ENCODE results near the gene FOXN4. TPM values are rescaled to one million over a fixed set of nuclear protein-coding genes. Genes with fewer than 3 reads are reported as not detected.

Gene FOXN4
- total and polyA plus RNA-seq, 2 of the 13 experiments (the other 11 are each of a cell fraction or from before 2014, with no cell fraction given), result 0.11 TPM; not detected in 1

DNA sequence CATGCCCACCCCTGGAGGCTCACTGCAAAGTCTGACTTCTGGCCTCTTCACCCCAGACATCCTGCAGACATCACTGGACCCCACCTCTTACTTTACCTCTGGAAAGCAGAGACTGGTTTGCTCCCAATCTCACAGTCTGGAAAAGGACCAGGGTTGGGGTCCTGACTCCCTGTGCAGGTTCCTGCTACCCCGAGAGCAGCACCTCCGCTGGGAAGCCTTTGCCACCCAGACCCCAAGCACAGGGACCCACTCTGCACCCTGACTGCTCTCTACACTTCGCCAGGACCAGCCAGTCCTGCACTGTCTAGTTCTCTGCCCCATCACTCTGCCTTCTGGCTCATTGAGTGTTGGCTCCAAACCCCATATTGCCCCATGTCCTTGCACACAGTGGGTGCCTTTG lies 16.0 kb downstream of the FOXN4 start:
- no peak for FAIRE-seq
- BruUV-seq (replicated peaks), result no TSS peak
- H3K79me2 ChIP-seq (ENCODE audit: insufficient read depth, low read length), result no peaks in the 10 kb centered on the region
- H4K20me1 ChIP-seq (ENCODE audit: insufficient read depth, low read length), result no peaks in the 10 kb centered on the region
- H3K36me3 ChIP-seq (replicated peaks in 1 of 2; ENCODE audit: control insufficient read depth in 1 of 2, insufficient read depth in 2 of 2, low read length in 2 of 2), result no peaks in the 10 kb centered on the region
- CTCF ChIA-PET (ENCODE audit: low intra/inter-chr PET ratio, low total read pairs), result no interaction called here
- peaks cover 7% of the 10 kb centered on the region for H3K4me1 ChIP-seq (ENCODE audit: insufficient read depth, low read length)
- H3K27ac ChIP-seq (ENCODE audit: extremely low read length, insufficient read depth, low read length), result no peak overlapping the region
- POLR2A ChIA-PET, result no interaction called here
- no peaks in the 10 kb centered on the region for H3K9me3 ChIP-seq (ENCODE audit: low read length)
- no peak overlapping the region for H3K4me2 ChIP-seq (ENCODE audit: low read depth, low read length)
- no peak overlapping the region for H3K4me3 ChIP-seq (replicated peaks in 1 of 3; ENCODE audit: insufficient read depth in 1 of 3, low read depth in 2 of 3, low read length in 3 of 3)
- intact Hi-C loops (cut with micrococcal nuclease; ENCODE audit: unreplicated experiment) (no loop called here), in situ Hi-C loops (cut with HindIII; ENCODE audit: extremely low pct_ligation_motif_present, low pct_unique_long_range_greater_than_20kb) (no loop called here)
- no peak for DNase-seq (ENCODE audit: low spot score)
- no peak overlapping the region for H3K9ac ChIP-seq (ENCODE audit: insufficient read depth, low read depth, low read length)
- H3K27me3 ChIP-seq (ENCODE audit: control insufficient read depth in 1 of 2, insufficient read depth in 2 of 2, low read length in 2 of 2), result peaks cover 0 to 4% of the 10 kb centered on the region in 2 experiments; a peak in 1 of 5 replicates
- WGBS (ENCODE audit: low lambda C conversion rate), result 50% methylated on average over 1 of the region's 3 CpGs
- H2AFZ ChIP-seq (ENCODE audit: low read length), result no peak overlapping the region
- no peak for ATAC-seq
- TF ChIP-seq EP300 (IDR thresholded peaks at IDR 0.05; ENCODE audit: low read depth in 2 of 2, low read length in 2 of 2), result no peak
- no peak for TF ChIP-seq EP300 (CRISPR knock-in tag; IDR thresholded peaks at IDR 0.05; ENCODE audit: borderline replicate concordance)
- no peak for TF ChIP-seq SETDB1 (CRISPR knock-in tag; IDR thresholded peaks at IDR 0.05; ENCODE audit: borderline replicate concordance)
- no peak for TF ChIP-seq MZF1 (CRISPR knock-in tag; IDR thresholded peaks at IDR 0.05; ENCODE audit: borderline replicate concordance)
- TF ChIP-seq ZNF879 (CRISPR knock-in tag; IDR thresholded peaks at IDR 0.05), result no peak
- no peak for TF ChIP-seq ZNF746 (CRISPR knock-in tag; IDR thresholded peaks at IDR 0.05)
- no peak for TF ChIP-seq KMT2B (CRISPR knock-in tag; IDR thresholded peaks at IDR 0.05)
- TF ChIP-seq, protein P1, sequence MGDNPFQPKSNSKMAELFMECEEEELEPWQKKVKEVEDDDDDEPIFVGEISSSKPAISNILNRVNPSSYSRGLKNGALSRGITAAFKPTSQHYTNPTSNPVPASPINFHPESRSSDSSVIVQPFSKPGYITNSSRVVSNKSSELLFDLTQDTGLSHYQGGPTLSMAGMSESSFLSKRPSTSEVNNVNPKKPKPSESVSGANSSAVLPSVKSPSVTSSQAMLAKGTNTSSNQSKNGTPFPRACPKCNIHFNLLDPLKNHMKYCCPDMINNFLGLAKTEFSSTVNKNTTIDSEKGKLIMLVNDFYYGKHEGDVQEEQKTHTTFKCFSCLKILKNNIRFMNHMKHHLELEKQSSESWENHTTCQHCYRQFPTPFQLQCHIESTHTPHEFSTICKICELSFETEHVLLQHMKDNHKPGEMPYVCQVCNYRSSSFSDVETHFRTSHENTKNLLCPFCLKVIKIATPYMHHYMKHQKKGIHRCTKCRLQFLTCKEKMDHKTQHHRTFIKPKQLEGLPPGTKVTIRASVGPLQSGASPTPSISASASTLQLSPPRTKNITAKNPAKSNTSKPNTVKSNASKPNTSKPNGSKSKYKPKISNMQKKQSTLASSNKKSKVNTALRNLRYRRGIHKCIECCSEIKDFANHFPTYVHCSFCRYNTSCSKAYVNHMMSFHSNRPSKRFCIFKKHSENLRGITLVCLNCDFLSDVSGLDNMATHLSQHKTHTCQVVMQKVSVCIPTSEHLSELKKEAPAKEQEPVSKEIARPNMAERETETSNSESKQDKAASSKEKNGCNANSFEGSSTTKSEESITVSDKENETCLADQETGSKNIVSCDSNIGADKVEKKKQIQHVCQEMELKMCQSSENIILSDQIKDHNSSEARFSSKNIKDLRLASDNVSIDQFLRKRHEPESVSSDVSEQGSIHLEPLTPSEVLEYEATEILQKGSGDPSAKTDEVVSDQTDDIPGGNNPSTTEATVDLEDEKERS (CRISPR knock-in tag; IDR thresholded peaks at IDR 0.05), result no peak
- TF ChIP-seq TBL1XR1 (IDR thresholded peaks at IDR 0.05; ENCODE audit: borderline replicate concordance, low read length, partially characterized antibody), result no peak
- TF ChIP-seq NFYC (CRISPR knock-in tag; IDR thresholded peaks at IDR 0.05), result no peak
- no peak for TF ChIP-seq TCF7L2 (IDR thresholded peaks at IDR 0.05; ENCODE audit: low read depth, low read length)
- no peak for TF ChIP-seq KAT2B (IDR thresholded peaks at IDR 0.05; ENCODE audit: borderline replicate concordance, low read depth, low read length)
- TF ChIP-seq BRD4 (CRISPR knock-in tag; IDR thresholded peaks at IDR 0.05), result no peak
- TF ChIP-seq, protein P2, sequence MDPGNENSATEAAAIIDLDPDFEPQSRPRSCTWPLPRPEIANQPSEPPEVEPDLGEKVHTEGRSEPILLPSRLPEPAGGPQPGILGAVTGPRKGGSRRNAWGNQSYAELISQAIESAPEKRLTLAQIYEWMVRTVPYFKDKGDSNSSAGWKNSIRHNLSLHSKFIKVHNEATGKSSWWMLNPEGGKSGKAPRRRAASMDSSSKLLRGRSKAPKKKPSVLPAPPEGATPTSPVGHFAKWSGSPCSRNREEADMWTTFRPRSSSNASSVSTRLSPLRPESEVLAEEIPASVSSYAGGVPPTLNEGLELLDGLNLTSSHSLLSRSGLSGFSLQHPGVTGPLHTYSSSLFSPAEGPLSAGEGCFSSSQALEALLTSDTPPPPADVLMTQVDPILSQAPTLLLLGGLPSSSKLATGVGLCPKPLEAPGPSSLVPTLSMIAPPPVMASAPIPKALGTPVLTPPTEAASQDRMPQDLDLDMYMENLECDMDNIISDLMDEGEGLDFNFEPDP (CRISPR knock-in tag; conservative IDR thresholded peaks at IDR 0.05), result no peak
- no peak for TF ChIP-seq HMGA1 (CRISPR knock-in tag; conservative IDR thresholded peaks at IDR 0.05)
- TF ChIP-seq, protein P3, sequence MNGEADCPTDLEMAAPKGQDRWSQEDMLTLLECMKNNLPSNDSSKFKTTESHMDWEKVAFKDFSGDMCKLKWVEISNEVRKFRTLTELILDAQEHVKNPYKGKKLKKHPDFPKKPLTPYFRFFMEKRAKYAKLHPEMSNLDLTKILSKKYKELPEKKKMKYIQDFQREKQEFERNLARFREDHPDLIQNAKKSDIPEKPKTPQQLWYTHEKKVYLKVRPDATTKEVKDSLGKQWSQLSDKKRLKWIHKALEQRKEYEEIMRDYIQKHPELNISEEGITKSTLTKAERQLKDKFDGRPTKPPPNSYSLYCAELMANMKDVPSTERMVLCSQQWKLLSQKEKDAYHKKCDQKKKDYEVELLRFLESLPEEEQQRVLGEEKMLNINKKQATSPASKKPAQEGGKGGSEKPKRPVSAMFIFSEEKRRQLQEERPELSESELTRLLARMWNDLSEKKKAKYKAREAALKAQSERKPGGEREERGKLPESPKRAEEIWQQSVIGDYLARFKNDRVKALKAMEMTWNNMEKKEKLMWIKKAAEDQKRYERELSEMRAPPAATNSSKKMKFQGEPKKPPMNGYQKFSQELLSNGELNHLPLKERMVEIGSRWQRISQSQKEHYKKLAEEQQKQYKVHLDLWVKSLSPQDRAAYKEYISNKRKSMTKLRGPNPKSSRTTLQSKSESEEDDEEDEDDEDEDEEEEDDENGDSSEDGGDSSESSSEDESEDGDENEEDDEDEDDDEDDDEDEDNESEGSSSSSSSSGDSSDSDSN (CRISPR knock-in tag; IDR thresholded peaks at IDR 0.05), result no peak
- no peak for TF ChIP-seq NRL (CRISPR knock-in tag; IDR thresholded peaks at IDR 0.05; ENCODE audit: borderline replicate concordance)
- TF ChIP-seq GTF2F1 (IDR thresholded peaks at IDR 0.05; ENCODE audit: low read length), result no peak
